Transverse colon (tissue), 4 donors: ENCODE data around the gene CMTM3. TPM values are rescaled to one million over a fixed set of nuclear protein-coding genes. Genes with fewer than 3 reads are reported as not detected.
A peak's percentile ranks its signal among the peaks of the same experiment; 100 is the strongest.

Experiments
- DNase-seq: peaks from one replicate; pipeline ENCODE4 v3.0.0-alpha.2; 2019
- H3K27ac ChIP-seq, 4 donors: fragments of 200-600 bp; sonication (generic); 2 replicates each; pipeline ENCODE4 v1.5.1; 2016 to 2018; ENCODE audit warnings: inconsistent platforms in 4 of 4
- H3K27me3 ChIP-seq: fragments of 200-600 bp; sonication (generic); 2 replicates; pipeline ENCODE4 v1.5.1; 2017; ENCODE audit warnings: inconsistent platforms
- H3K36me3 ChIP-seq, 4 donors: fragments of 200-600 bp; sonication (generic); 2 replicates each; pipeline ENCODE4 v1.5.1; 2017 to 2019; ENCODE audit warnings: inconsistent platforms in 4 of 4
- H3K4me1 ChIP-seq, 4 donors: fragments of 200-600 bp; sonication (generic); 2 replicates each; pipeline ENCODE4 v1.5.1; 2017 to 2020; ENCODE audit warnings: inconsistent platforms in 4 of 4
- H3K4me3 ChIP-seq, 4 donors: fragments of 200-600 bp; sonication (generic); 1 replicate in 1 of 4; 2 replicates in 3 of 4; pipeline versions ENCODE4 v1.5.1 to v1.6.1; 2017 to 2019; ENCODE audit warnings: inconsistent platforms in 4 of 4
- H3K9me3 ChIP-seq, 2 donors: fragments of 200-600 bp; sonication (generic); 2 replicates each; pipeline ENCODE4 v1.5.1; 2017 to 2019; ENCODE audit warnings: inconsistent platforms in 2 of 2
- CTCF ChIP-seq, 5 experiments: fragments of 200-600 bp in 3 of 5; fragments of 450-650 bp in 2 of 5; sonication (generic) in 3 of 5; IDR thresholded peaks; 1 replicate in 2 of 5; 2 replicates in 3 of 5; pipeline ENCODE4 v1.5.1; 2016 to 2017; ENCODE audit warnings: antibody characterized with exemption in 5 of 5, inconsistent platforms in 3 of 5, mild to moderate bottlenecking in 2 of 5, moderate library complexity in 1 of 5
- EP300 ChIP-seq: sonication (generic); formaldehyde crosslinking; IDR thresholded peaks from one replicate; pipeline ENCODE4 v1.6.1; 2017; ENCODE audit warnings: antibody characterized with exemption, low read depth
- POLR2A ChIP-seq: fragments of 450-650 bp; IDR thresholded peaks from one replicate; pipeline ENCODE4 v1.6.1; 2016; ENCODE audit warnings: antibody characterized with exemption, mild to moderate bottlenecking, moderate library complexity
- POLR2AphosphoS5 ChIP-seq, 3 donors: sonication (generic); formaldehyde crosslinking; IDR thresholded peaks; one replicate each; pipeline ENCODE4 v1.6.1; 2016; ENCODE audit warnings: antibody characterized with exemption in 3 of 3
- WGBS, 2 donors: methylation state at CpG; one replicate each; pipeline ENCODE4 v1.1.5; 2018; ENCODE audit warnings: low coverage in 1 of 2; 5-methylcytosine and 5-hydroxymethylcytosine counted together
- in situ Hi-C, 4 donors: fragments of 200-750 bp; cut with MboI; loops; one replicate each; pipeline versions ENCODE4 v1.15.0 to v1.15.1; 2017; ENCODE audit warnings: low sequenced_read_pairs in 3 of 4, low pct_ligation_motif_present in 1 of 4, low pct_unique_long_range_greater_than_20kb in 1 of 4
- intact Hi-C: fragments of 100-400 bp; cut with DNase I; formaldehyde crosslinking; loops from one replicate; pipeline ENCODE4 v1.15.1; 2023; ENCODE audit warnings: low total_unique reads
- total RNA-seq, 4 donors: library from RNA; depleted of rRNA; stranded (reverse); fragments of >200 nt; gene quantifications; one replicate each; pipeline ENCODE4 v1.1.0, GENCODE V29; 2016

Gene CMTM3
- total RNA-seq, 4 donors from 2014 or later, result 2.4 to 11.6 (median 6.1) TPM; not detected in 1

- H3K4me3 ChIP-seq, result peak within 1 kb of the TSS in 2 of 4 donors; percentile 15 to 38
These were observed 25.6 kb upstream of the CMTM3 start, which contains the start of gene CMTM2 for GRCh38 chr16:66578651-66579531. Gene CMTM2 (plus strand): TSS chr16:66579463. CDS start chr16:66579608, 145 bp downstream.

GRCh38 chr16:66580605-66581209 is 23.8 kb upstream of the CMTM3 start:
- intact Hi-C loops, result no loop called here
- no peak overlapping the region for H3K27ac ChIP-seq
- H3K4me1 ChIP-seq, result peaks cover 0 to 16% (median 11%) of the 10 kb centered on the region in 4 donors
- in situ Hi-C loops, result loop anchor here (10.0 to 25.0 kb wide), 4 partner anchors 93 to 176 kb away; no protein-coding TSS in a partner anchor
- TF ChIP-seq POLR2AphosphoS5 (IDR thresholded peaks at IDR 0.05) (no peak), EP300 (no peak), POLR2A (no peak), CTCF (IDR thresholded peaks at IDR 0.05) (no peak)
- peaks cover 30% of the 10 kb centered on the region for H3K27me3 ChIP-seq
- H3K36me3 ChIP-seq, result no peaks in the 10 kb centered on the region
- WGBS, 2 donors, result 93% methylated on average over 2 to 4 of the region's 4 CpGs
- no peaks in the 10 kb centered on the region for H3K9me3 ChIP-seq
- H3K4me3 ChIP-seq, result no peak overlapping the region
- DNase-seq, result no peak

More at GRCh38 chr16:66578651-66579531, 25.6 kb upstream of the CMTM3 start, which contains the start of gene CMTM2:
- DNase-seq, result no peak
- Histone ChIP-seq H3K27me3 (peaks cover 30% of the 10 kb centered on the region), H3K36me3 (no peaks in the 10 kb centered on the region), H3K9me3 (no peaks in the 10 kb centered on the region), H3K4me1 (peaks cover 0 to 16% (median 11%) of the 10 kb centered on the region in 4 donors), H3K27ac (no peak within 1 kb of the TSS)
- in situ Hi-C loops, result loop anchor here in 3 of 4 donors (25.0 kb wide), 2 partner anchors 92 to 167 kb away; no protein-coding TSS in a partner anchor
- WGBS, 2 donors, result 41% methylated on average over 75 of the region's 77 CpGs; no CpG with 5 or more reads in 1 of the 2 donors
- intact Hi-C loops, result no loop called here
- TF ChIP-seq EP300 (no peak), POLR2AphosphoS5 (IDR thresholded peaks at IDR 0.05) (no peak), CTCF (IDR thresholded peaks at IDR 0.05) (no peak), POLR2A (no peak)

- no peak overlapping the region for H3K4me3 ChIP-seq
- peaks cover 0 to 16% (median 11%) of the 10 kb centered on the region in 4 donors for H3K4me1 ChIP-seq
- TF ChIP-seq POLR2AphosphoS5 (IDR thresholded peaks at IDR 0.05), result no peak
- no peak for TF ChIP-seq EP300
- no peak for TF ChIP-seq POLR2A
- no peak for TF ChIP-seq CTCF (IDR thresholded peaks at IDR 0.05)
- 71 to 86% methylated on average over 1 to 3 of the region's 3 CpGs for WGBS, 2 donors
- in situ Hi-C loops, result loop anchor here (10.0 to 25.0 kb wide), 4 partner anchors 94 to 177 kb away; no protein-coding TSS in a partner anchor
- peaks cover 30% of the 10 kb centered on the region for H3K27me3 ChIP-seq
- no peaks in the 10 kb centered on the region for H3K36me3 ChIP-seq
- intact Hi-C loops, result no loop called here
- H3K27ac ChIP-seq, result no peak overlapping the region
- H3K9me3 ChIP-seq, result no peaks in the 10 kb centered on the region
- no peak for DNase-seq
These were observed 23.1 kb upstream of the CMTM3 start for GRCh38 chr16:66581246-66581952.
